Suprapubic skin (tissue), 4 donors: ENCODE measurements around the gene KCNT1.

Experiments used
- CTCF ChIP-seq, 2 donors: fragments of 200-600 bp in 1 of 2; fragments of 450-650 bp in 1 of 2; sonication (generic) in 1 of 2; IDR thresholded peaks; one replicate each; pipeline ENCODE4 v1.5.1; 2016 to 2019; ENCODE audit warnings: antibody characterized with exemption in 2 of 2, mild to moderate bottlenecking in 1 of 2, moderate library complexity in 1 of 2
- EP300 ChIP-seq: sonication (generic); formaldehyde crosslinking; IDR thresholded peaks from one replicate; pipeline ENCODE4 v1.6.1; 2017; ENCODE audit warnings: antibody characterized with exemption
- POLR2AphosphoS5 ChIP-seq, 3 donors: sonication (generic); formaldehyde crosslinking; IDR thresholded peaks; one replicate each; pipeline ENCODE4 v1.6.1; 2017; ENCODE audit warnings: antibody characterized with exemption in 3 of 3

- no peak for TF ChIP-seq POLR2AphosphoS5 (IDR thresholded peaks at IDR 0.05)
- TF ChIP-seq EP300 = no peak
- no peak for TF ChIP-seq CTCF (IDR thresholded peaks at IDR 0.05)
Measured at GRCh38 chr9:135694414-135694813, 7.6 kb upstream of the KCNT1 start.
